GM21529 (cell line): ENCODE data around the gene ERFE.

ENCODE experiments used
- ATAC-seq: cut with Tn5 transposase; IDR thresholded peaks from one replicate; pipeline ENCODE4 v1.9.1; 2021; ENCODE audit not compliant: unreplicated experiment

The ERFE gene

GRCh38 chr2:238203094-238203972 is 44.6 kb downstream of the ERFE start, which contains the start of gene ILKAP:
TSS of gene ILKAP (minus strand) at chr2:238203695. CDS start at chr2:238203553, 142 bp downstream.
- peak; percentile 94 for ATAC-seq

GRCh38 chr2:238203973-238204683 is 45.4 kb downstream of the ERFE start:
- ATAC-seq: peak; percentile 18

- ATAC-seq: no peak
These were observed 48.2 kb downstream of the ERFE start for GRCh38 chr2:238207006-238207405.

GRCh38 chr2:238216651-238217184 is 57.9 kb downstream of the ERFE start:
- no peak for ATAC-seq
